Pulmonary artery endothelial cell (primary cell): ENCODE results near the gene ARHGEF1. TPM values are rescaled to one million over a fixed set of nuclear protein-coding genes. Genes with fewer than 3 reads are reported as not detected.

Experiments used
- DNase-seq: peaks from one replicate; pipeline ENCODE4 v3.0.0-alpha.2; 2011; ENCODE audit warnings: low read depth, low spot score
- total RNA-seq: library from RNA; depleted of rRNA; stranded (reverse); fragments of >200 nt; gene quantifications from 2 replicates; pipeline ENCODE4 v1.2.3, GENCODE V29; 2014

ARHGEF1 gene
- total RNA-seq, 1 donor from 2014 or later, result 53.8 TPM

GRCh38 chr19:41918653-41919244, 35.8 kb downstream of the ARHGEF1 start:
- DNase-seq, result no peak

DNA sequence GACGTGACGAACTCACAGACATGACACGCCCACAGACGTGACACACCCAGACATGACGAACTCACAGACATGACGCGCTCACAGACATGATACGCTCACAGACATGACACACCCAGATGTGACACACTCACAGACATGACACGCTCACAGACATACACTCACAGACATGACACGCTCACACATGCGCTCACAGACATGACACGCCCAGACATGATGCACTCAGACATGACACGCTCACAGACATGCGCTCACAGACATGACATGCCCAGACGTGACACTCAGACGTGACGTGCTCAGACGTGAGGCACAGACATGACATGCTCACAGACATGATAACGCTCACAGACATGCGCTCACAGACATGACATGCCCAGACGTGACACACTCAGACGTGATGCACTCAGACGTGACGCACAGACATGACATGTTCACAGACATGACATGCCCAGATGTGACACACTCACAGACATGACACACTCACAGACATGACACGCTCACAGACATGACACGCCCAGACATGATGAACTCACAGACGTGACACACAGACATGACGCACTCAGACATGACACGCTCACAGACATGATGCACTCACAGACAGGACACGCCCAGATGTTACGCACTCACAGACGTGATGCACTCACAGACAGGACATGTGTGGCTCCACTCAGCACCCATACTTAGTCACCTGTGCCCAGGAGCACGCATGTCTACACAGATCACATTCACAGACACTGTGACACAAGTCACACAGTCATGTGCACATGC, 37.1 kb downstream of the ARHGEF1 start:
- no peak for DNase-seq

DNA sequence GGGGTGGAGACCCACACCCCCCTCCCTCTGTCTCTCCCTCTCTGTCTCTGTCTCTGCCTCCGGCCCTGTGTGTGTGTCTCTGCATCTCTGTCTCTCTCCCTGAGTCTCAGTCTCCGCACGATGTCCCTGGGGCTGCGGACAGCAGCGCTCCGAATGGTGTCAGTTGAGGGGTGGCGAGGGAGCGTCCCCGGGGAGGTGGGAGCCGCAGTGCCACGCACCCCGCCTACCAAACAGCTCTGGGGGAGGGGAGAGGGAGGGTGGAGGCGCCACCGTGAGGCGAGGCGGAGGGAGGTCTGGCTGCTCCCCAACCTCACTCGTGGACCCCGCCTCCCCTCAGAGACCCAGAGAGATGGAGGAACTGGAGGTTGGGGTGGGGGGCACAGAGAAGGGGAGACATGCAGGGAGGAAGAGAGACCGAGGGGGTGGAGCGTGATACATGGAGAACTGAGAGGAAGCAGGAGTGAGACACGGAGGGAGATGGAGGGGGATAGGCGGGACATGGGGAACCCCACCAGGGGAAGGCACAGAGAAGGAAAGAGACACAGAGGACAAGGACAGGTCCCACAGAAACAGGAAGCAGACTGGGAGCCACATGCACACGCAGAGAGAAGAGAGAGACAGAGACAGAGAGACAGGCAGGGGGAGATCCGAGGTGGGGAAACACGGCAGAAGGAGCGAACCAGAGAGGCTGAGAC, 38.0 kb downstream of the ARHGEF1 start:
- DNase-seq, result no peak

GRCh38 chr19:41921577-41922576, 38.9 kb downstream of the ARHGEF1 start:
- no peak for DNase-seq

GRCh38 chr19:41922585-41922984, 39.6 kb downstream of the ARHGEF1 start:
- DNase-seq, result no peak

DNA sequence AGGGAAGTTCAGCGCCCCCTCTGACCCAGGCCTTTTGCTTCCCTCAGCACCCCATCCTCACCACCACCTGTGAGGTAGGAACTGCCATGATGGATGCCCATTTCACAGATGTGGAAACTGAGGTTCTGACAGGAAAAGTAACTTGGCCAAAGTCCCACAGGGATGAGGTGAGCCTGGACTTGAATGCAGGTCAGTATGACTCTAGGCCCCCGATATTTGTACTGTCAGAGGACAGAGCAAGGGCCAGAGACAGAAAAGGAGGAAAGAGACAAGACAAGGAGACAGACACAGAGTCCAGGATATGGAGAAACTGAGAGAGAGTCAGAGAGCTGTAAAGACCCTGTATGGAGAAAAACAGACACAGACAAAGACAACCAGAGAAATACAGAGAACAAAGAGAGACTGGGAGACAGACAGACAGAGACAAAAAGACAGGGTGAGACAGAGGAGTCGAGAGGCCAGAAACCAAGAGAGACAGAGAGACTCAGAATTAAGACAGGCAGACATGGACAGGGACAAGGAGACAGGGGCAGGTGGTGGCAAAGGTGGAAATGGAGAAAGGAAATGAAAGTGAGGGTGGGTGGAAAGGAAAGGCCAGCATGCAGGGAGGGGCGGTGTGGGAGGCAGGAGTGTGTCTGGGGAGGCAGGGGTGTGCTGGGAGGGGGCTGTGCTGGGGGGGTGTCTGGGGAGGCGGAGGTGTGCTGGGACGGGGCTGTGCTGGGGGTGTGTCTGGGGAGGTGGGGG, 40.2 kb downstream of the ARHGEF1 start:
- no peak for DNase-seq

DNA sequence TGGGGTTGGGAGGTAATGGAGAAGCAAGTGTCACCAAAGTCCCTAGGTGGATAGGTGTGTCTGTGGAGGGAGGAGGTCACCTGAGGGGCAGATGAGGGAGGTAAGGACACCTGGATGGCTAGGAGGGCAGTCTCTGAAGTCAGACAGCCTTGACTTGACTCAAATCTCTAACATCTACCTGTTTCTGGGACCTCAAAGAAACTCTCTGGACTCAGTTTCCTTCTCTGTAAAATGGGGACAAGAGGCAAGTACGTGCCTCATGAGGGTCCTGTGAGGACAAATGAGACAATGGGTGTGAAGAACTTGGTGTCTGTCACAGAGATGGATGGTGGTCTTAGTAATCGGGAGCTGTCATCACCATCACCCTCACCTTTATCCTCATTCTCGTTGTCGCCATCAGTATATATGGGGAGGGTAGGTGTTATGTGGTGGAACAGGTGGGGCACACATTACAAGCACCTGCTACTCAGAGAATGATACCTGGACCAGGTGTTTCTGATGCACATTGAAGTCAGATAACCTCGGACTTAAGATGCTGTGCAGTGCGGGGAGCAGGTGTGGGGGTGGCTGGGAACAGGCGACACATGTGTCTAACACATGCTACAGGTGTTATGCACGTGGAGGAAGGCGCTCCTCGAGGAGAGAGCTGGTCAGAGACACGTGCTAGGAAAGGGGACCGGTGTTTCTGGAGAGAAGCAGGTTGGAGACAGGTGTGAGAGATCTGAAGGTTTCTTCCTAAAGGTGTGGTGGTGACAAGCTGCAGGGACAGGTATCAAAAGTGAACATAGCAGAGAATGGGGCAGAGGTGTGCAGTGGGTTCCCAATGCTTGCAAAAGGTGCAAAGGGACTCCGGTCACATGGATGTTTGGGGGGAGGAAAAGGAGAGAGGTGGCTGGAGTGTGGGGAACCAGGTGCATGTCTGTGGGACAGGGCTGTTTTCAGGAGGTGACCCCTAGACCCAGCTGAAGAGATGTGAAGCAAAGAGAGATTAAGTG, 41.5 kb downstream of the ARHGEF1 start:
- DNase-seq, result no peak

GRCh38 chr19:41925208-41926003, 42.4 kb downstream of the ARHGEF1 start:
- no peak for DNase-seq

DNA sequence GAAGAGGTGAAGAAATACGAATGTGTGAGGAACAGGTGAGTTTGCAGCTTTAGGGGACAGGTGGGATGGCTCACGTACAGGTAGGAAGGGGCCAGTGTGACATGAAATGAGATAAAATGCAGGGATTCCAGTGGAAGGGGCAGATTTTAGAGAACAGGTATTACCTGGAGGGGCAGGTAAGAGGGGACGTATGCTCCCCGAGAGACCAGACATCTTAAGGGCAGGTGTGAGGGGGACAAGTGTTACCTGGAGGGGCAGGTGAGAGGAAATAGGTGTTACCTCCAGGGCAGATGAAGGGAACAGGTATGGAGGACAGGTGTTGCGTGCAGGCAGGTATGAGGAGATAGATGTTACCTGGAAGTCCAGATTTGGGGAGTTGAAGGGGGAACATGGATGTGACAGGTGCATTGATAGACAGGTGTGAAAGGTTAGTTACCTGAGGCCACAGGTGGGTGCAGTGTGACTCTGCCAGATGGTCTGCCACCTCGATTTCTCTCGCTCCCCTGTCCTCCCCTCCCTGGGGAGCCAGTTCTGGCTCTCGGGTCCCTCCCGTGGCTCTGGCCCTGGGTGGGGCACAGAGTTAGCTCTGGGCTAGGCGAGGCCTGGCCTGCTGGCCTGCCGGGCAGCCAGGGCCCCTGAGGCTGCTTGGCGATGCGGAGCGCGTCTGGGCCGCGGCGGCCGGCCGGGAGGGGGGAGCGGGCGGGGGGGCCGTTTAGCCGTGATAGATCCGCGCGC, 43.2 kb downstream of the ARHGEF1 start:
- no peak for DNase-seq

DNA sequence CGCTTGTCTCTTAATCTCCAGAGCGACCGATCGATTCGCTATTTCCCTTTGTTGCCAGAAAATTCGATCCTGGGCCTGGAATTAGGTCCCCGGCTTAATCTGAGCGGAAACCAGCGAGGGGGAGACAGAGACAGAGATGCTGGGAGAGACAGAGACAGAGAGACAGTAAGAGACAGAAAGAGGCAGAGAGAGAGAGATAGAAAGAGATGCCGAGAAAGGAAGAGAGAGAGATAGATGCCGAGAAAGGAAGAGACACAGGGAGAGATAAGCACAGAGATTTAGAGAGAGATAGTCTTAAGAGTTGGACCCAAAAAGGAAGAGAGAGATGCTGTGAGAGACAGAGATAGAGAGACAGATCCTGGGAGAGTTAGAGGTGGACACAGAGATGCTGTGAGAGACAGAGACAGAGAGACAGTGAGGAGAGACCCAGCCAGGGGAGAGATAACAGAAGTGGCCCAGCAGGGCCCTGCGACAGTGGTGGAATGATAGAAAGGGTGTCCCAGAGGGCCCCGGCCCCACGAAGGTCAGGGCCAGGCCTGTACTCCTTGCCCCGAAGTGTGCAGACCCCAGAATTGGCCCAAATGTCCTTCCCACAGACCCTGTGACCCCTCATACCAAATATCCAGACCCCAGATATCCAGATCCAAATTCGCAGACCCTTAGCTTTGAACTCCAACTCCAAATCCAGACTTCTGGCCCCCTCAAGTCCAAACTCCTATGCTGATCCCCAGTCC, 43.9 kb downstream of the ARHGEF1 start:
- no peak for DNase-seq

DNA sequence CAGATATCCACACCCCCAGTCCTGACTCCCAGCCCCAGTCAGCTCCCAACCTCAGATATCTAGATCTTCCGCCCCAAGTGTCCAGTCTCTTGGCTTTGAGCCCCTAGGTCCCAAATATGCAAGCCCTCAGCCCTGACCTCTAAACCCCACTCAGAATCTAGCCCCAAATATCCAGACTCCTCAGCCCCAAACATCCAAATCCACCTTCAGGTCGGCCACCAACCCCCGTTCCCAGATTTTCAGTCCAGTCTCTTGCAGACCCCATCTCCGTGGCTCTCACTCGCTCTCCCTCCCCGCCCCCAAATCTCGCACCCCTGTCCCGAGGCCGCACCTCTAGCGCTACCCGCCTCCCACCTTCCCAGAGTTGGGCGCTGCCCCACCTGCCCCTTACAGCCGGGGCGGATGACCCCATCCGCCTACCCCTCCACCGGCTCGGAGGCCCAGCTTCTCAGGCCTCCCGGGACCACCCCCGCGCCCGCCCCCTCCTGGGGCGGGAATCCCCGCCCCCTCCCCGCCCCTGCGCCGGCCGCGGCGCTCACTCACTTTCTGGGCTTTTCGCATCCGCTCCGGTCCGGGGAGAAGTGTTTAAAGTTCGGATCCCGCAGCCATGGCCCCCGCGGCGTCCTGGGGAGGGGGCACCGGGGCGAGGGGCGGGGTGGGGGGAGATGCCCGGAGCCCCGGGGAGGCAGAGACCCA, 44.7 kb downstream of the ARHGEF1 start:
- DNase-seq, result no peak

GRCh38 chr19:41928221-41928683, 45.3 kb downstream of the ARHGEF1 start, which contains the start of gene ERFL:
TSS of gene ERFL (minus strand) at chr19:41928449. CDS start at chr19:41912919, 15,530 bp downstream.
- DNase-seq, result no peak

DNA sequence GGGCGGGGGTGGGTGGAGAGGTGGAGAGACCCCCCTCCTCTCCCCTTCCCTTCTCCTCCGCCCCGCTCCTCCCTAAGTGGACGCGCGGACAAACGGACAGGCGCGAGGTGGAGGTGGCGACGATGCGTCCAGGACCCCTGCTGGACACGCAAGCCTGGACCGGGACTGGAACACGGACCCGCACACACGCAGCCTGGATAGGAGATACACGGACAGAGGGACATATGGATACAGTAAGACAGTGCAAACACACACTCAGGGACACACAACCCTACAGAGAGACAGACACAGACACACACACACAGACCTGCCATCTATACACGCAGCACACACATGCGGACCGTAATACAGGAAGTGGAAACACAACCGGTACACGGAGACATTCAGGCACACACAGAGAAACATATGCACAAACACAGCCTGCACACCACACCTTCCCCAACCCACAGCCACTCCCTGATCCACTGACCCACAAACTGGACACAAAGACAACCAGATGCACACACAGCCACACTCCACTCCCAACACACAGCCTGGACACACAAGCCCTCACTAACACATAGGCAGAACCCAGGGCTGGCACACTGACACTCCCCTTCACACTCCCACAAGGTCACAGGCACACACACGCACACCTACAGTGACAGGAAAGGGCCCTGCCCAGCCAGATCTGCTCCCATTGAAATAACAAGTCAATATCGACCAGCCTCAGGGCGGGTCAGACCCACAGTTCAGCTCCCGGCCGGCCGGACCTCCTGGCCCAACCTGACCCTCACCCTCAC, 46.0 kb downstream of the ARHGEF1 start:
- DNase-seq, result no peak

DNA sequence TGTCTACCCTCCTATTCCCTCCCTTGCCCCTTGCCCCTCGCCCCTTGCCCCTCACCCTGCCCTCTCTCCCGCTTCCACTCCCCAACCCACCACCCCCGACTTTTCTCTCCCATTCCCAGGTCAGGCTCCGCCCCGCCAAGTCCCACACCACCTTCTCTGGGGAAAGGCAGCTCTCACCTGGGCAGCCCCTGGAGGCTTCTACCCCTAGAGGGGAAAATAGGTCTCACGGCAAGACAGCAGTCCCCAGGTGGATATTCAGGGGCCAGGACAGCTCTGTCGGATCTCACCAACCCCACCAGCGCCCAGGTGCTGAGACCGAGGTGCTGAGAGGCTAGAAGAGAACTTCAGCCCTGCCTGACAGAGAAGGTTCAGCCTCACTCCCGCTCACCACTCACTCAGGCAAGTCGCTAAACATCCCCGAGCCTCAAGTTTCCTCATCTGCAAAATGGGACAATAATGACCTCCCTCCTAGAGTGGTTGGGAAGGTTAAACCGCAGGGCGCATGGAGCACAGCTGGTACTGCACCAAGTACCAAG, 46.6 kb downstream of the ARHGEF1 start:
- DNase-seq, result no peak

- no peak for DNase-seq
These were observed 47.3 kb downstream of the ARHGEF1 start for GRCh38 chr19:41930322-41930722.
